GM18867 (cell line): ENCODE results near the gene ZMPSTE24.

ENCODE experiments used
- ATAC-seq: cut with Tn5 transposase; IDR thresholded peaks from one replicate; pipeline ENCODE4 v1.9.1; 2021; ENCODE audit warnings: mild to moderate bottlenecking, moderate library complexity; ENCODE audit not compliant: unreplicated experiment

ZMPSTE24 gene

DNA sequence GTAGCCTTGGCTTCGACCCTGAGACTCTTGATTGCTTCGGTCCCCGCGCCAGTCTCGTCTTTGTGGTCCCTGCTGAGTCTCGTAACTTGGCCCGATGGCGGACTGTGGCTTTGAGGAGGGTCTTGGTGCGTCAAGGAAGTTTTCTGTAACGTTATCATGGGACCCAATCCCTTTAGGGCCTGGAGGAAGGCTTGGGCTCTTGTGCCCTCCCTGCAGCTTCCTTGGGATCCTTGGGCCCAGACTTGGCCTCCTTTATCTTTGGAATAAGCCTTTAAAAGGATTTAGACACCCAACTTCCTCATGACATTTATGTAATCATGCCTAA is 371 bp downstream of the ZMPSTE24 start:
- ATAC-seq = no peak

DNA sequence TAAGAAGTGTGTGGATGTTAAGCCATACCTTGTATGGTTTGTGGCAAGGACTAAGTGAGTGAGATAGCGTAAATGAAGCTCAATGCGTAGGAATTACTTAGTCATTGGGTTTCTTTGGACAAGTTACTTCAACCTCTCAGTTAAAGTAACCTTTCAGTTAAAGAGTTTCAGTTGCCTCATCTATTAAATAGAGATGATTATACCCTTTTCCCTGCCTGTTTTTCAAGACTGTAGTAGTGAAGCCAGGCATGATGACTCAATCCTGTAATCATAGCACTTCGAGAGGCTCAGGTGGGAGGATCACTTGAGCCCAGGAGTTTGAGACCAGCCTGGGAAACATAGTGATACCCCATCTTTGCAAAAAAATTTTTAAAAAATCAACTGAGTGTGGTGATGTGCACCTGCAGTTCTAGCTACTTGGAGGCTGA is 6.3 kb downstream of the ZMPSTE24 start:
- ATAC-seq = no peak

DNA sequence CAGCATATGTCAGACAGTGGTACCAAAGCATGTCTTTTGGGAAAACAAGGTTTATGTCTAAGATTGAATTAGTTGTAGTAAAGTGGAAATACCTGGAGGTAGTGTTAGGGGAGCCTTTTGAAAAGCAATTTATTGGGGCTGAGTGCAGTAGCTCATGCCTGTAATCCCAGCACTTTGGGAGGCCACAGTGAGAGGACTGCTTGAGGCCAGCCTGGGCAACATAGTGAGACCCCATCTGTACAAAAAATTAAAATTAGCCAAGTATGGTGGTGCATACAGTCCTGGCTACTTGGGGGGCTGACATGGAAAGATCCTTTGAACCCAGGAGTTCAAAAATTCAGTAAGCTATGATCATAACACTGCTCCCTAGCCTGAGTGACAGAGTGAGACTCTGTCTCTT is 7.3 kb downstream of the ZMPSTE24 start:
- no peak for ATAC-seq

DNA sequence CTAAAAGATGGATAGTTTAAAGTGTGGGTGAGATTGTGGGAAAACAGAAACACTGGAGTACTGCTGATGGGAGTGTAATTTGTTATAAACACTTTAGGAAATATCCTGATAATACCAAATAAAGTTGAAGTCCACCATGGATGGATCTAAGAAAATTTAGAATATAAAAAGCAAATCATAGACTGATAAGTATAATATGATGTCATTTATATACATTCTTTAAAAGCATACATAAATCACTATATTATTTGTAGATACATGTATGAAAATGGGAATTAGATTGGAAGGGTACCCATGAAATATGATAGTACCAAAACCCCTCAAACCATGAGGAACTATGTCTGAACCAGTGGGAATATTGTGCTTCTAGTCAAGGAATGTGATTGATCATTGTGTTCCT is 7.9 kb downstream of the ZMPSTE24 start:
- no peak for ATAC-seq

DNA sequence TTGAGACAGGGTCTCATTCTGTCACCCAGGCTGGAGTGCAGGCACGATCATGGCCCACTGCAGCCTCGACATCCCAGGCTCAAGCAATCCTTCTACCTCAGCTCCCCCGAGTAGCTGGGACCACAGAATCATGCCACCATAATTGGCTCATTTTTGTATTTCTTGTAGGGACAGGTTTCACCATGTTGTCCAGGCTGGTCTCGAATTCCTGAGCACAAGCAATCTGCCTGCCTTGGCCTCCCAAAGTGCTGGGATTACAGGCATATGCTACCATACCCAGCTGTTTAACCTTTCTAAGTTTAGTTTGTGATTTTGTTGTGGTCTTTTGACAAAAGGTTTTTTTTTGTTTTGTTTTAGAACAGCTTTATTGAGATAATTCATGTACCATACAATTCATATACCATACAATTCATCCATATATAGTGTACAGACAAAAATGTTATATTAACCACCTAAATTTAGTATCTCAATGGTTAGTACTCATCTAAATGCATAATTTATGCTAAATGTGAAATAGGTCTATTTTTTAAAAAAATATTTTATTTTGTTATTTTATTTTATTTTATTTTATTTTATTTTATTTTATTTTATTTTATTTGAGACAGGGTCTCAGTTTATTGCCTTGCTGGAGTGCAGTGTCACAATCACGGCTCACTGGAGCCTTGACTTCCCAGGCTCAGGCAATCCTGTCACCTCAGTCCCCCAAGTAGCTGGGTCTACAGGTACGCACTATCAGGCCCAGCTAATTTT is 8.9 kb downstream of the ZMPSTE24 start:
- no peak for ATAC-seq

DNA sequence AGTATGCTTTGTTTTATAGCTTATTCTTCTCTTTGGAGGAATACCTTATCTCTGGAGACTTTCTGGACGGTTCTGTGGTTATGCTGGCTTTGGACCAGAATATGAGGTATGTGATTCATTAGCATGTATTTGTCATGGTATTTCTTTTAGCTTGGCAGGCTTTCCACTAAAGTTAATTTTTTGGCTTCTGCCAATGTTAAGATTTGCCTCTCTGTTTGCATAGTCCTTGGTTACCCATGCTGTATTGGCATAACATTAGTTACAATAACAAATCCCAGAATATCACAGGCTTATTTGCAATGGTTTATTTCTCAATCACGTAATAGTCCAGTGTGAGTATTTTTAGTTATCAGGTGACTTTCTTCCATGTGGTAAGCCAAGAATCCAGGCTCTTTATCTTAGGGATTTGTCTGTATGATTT is 9.7 kb downstream of the ZMPSTE24 start:
- ATAC-seq = no peak

DNA sequence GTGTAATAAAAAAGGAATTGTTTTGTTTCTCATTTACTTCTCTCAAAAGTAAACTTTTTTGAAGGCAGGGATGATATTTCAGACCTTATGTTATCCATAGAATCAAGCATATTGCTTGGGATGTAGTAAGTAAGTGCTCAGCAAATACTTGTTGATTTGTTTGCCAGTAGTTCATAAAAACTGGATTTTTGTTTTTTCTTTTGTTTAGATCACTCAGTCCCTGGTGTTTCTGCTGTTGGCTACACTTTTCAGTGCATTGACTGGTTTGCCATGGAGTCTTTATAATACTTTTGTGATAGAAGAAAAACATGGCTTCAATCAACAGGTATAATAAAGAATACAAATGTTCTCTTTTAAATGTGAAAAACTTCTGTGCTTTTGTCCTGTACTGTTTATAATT is 10.2 kb downstream of the ZMPSTE24 start:
- no peak for ATAC-seq

DNA sequence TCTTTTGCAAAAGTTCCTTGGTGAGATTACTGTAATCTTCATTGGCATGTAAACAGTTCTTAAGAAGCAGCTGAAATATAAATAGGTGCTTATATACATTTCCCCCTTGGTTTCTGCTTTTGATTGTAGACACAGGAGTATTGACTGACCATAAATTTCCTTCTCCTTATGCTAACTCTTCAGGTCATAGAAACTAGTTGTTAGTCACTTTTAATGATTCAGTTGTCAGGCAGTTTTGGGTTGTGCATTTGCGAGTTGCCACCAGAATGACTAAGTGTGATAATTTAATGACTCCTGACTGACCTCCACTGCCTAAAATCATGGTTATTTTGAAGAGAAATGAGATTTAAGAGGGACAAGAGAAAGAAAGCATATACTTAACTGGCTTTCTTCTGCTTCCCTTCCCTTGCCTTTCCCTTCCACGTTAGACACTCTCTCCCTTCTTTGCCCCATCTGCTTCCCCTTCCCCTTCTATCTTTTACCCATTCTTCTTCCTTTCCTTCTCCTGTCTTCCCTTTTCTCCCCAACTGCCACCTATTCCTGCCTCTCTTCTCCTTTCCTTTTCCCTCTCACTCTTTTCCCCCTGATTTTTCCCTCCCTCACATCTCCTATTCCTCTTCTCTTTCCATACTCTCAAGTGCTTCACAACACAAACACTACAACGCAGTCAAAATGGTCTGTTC is 12.3 kb downstream of the ZMPSTE24 start:
- ATAC-seq = no peak

DNA sequence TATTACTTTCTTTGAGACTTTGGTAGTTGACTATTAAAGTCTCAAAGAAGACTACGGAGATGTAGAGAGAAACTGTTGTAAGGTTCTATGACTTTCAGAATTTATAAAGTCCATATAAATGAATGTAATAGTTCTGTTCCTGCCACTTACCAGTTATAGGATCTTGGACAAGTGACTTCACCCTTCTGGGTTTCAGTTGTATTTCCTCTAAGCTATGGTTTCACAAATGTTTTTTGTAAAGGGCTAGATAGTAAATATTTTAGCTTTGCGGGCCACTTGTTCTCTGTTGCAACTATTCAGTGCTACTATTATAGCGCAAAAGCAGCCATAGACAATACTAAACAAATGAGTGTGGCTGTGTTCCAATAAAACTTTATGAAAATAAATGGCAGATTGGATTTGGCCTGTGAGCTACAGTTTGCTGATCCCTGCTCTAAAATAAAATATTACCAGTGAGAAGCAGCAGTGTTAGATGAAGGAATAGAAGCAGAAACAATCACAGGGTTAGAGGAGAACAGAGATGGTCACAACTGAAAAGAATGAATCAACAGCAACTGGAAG is 14.7 kb downstream of the ZMPSTE24 start:
- no peak for ATAC-seq

DNA sequence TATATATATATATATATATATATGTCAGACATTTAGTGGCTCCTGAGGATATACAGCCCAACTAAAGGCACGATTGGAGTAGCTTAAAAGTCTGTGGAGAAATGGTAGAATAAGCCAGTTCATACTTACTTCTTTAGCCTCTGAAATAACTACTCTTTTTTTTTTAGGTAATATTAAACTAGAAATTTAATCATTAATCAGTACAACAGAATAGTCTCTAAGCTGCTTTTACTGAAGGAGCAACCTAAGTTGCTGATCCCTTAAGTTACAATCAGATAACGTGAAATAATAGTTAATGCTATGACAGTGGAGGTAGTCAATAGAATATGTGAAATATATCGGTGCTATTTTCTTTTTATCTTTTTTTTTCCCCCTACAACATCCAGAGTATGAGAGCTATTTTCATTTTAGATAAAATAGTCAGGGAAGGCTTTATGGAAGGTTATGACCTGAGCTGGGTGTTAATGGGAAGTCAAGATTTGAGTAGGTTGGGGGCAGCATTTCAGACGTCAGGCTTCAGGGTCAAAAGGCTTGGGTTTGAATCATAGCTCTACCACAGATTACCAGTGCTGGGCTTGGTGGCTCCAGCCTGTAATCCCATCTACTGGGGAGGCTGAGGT is 15.6 kb downstream of the ZMPSTE24 start:
- ATAC-seq = no peak

DNA sequence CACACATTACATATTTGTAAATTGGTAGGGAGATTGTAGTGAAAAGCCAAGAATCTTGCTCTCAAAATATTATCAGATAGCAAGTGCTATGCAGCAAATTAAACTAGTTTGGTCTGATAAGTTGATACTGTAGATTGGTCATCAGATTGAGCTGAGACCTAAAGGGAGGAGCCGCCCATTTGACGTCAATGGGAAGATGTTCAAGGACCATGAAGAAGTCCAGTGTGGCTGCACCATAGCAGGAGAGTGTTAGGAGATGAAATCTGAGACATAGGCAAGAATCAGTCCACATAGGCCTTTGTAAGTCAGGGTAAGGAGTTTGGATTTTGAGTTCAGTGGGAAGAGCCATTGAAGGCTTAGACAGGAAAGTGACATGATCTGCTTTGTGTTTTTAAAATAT is 16.3 kb downstream of the ZMPSTE24 start:
- no peak for ATAC-seq

DNA sequence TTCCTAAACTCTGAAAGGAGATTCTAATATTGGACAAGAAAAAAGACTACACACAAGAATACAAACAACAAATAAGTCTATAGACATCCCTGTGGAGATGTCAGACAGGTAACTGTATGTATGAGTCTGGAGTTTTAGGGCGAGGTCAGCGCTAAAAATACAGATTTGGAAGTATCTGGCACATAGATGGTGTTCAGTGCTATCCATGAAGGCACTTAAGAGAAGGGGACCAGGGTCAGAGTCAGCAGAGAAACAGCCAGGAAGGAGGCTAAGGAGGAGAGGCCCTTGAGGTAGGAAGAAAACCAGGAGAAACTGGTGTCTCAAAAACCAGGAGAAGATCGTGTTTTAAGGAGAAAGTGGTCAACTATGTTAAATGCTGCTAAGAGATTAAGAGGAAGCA is 18.1 kb downstream of the ZMPSTE24 start:
- no peak for ATAC-seq

DNA sequence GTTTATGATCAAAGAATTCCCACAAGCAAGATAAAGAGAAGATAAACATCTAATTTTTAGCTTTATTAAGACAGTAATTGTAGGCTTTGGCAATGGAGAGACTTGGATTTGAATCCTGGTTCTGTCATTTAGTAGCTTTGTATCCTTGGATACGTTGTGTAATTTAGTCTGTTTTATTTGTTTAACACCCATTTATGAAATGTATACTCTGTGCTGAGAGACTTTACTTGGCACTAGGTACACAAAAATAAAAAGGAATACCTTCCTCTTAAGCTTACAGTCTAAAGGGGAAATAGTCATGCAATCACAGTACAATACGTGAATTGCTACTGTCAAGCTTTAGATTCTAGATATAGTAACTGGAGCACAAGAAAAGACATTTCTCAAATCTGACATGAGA is 23.8 kb downstream of the ZMPSTE24 start:
- ATAC-seq = no peak

DNA sequence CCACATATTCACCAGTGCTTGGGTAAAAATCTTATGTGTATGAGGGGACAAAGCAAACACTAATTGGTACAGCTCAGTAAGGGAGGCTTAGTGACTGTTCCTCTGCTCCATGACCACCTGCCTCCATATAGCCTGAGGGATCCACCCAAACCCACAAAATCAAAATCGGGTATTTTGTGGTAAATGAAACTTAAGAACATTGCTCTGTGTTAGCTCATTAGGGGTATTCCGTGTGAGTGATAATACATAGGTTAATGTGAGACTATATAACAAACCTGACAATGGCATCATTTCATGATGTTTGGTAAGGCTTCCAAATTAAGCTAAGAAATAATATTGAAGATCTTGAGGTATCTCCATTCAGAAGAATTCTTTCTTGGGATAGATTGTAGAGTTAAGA is 33.3 kb downstream of the ZMPSTE24 start:
- ATAC-seq = no peak

DNA sequence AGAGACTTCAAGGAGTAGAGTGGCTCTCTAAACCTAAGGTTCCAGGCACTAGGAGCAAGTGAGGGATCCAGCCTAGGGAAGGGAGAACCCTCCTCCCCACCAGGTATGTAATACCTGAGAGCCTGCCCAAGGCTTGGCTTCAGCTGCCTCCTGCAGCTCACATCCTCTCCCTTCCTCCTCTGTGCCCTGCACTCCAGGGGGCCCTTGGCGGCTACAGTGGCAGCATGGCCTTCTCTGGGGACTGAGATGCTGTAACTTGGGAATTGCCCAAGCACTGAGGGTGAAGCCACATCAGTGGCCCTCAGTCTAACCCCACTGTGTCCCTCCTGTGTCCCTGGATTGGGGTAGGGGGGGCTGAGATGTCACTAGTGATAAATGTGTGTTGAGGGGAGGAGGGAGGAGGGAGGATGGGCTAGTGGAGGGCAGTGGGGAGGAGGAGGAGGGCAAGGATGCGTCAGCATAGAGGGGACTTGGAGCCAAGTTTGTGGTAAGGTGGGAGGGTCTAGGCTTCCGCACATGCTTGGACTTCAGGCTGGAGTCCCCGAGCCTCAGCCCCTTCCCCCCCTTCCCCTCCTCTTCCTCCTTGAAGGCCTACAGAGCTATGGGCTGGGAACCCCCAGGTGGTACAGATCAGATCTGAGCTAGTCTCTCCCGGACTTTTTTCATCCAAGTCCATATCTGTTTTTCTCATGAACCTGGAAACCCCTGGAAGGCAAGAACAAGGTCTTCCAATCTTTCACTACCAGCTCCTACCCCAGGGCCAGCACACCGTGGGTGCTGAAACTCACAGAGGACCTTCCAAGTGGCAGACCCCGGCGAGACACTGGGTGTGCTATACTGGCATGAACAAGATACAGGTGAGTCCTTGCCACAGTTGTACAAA is 41.6 kb downstream of the ZMPSTE24 start:
- no peak for ATAC-seq

DNA sequence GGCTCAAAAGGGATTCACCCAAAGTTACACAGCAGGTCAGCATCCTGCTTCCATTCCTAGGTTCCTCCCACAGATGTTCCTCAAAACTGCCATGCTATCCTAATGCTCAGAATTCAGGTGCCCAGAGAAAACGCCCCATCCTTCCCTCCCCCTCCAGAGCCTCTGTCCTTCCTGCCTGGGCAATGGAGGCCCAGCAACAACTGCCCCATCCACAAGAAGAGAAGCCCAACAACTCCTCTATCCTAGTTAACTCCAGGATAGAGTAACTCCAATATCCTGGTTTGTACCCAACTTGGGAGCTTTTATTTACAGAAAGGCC is 42.2 kb downstream of the ZMPSTE24 start:
- no peak for ATAC-seq

DNA sequence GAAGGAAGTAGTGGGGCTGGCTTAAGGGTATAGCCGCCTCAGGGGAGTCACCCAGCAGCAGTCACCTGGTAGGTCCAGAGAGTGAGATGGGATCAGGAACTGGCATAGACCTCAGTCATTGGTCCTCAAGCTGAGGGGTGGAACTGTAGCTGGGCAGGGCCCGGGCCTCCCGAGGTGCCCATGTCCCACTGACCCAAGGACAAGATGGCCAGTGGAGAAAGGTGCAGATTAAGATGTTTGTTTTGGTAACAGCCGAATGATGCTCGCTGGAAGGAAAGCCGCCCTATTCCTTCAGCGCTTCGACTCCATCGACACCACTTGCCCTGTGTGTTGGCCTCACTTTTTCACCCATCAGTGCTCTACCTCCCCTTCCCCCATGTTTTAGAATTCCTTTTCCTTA is 42.6 kb downstream of the ZMPSTE24 start:
- ATAC-seq = no peak

DNA sequence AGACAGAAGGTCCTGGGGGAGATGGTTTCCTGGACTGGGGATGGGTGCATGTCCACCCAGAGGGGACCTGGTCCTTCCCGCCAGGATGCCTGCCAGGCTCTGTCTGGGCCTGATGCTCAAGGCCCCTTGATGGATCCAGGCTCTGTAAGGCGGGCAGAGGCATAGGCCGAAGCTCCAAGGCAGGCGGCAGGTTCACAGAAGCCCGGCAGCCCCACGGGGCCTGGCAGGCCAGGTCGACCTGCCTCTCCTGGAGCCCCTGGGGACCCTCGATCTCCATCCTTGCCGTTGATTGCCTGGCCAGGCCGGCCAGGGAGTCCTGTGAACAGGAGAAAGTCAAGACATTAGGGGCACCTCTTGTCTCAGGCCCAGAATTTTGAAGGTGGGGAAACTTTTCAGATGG is 43.0 kb downstream of the ZMPSTE24 start:
- no peak for ATAC-seq

DNA sequence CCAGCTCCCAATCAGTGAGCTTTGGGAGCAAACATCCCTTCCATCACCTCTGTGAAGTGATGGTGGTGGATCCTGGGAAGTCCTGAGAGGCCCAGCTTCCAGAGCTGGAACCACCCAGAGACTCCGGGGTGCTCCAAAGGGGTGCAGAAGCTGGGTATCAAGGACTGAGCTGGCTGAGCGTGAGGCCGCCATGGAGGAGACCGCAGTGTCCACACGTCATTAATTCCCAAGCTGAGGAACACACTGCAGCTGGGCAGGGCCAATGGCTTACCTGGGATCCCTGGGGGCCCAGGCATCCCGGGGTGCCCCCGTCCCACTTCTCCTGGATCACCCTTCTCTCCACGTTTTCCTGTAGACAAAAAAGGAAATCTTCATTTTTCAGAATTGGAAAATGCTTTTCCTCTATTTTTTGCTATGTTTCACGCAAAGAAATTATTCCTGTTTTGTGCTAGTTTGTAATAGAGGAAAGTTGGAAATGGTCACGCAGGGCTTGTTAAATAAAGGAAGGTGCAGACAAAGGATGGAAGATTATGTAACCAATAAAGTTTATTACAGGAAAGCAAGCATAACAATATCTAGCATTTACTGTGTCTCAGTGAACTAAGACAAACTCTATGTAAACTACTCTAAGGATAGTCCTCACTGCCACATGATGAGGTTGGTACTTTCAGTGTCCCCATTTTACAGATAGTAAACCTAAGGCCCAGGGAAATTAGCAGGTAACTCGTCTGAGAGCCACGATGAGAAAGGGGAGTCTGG is 43.7 kb downstream of the ZMPSTE24 start:
- ATAC-seq = no peak

DNA sequence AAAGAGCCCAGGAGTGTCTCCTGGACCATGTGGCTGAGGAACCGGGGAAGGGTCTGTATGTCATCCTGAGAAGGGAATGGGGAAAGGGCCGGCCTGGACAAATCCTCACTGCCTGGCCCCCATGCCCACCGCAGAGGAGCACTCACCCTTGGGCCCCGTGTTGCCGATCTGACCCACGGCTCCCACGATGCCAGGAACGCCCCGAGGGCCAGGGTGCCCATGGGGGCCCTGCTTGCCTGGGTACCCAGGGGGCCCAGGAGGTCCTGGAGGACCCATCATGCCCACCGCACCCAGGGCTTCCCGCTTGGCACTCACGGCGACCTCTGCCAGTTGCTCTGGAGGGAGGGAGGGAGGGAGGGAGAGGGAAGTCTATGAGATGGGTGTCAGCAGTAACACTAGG is 44.4 kb downstream of the ZMPSTE24 start:
- ATAC-seq = no peak
